Left forelimb (tissue), 1 donor: ENCODE measurements around the gene PLA2G15.
"Not testable (repeated sequence)": the region's sequence is repeated elsewhere in the genome, so short reads cannot be mapped to it uniquely, and the experiment has no call there.

Experiments
- DNase-seq: peaks from one replicate; pipeline ENCODE4 v3.0.0-alpha.2; 2018; ENCODE audit warnings: low spot score

Gene PLA2G15

DNA sequence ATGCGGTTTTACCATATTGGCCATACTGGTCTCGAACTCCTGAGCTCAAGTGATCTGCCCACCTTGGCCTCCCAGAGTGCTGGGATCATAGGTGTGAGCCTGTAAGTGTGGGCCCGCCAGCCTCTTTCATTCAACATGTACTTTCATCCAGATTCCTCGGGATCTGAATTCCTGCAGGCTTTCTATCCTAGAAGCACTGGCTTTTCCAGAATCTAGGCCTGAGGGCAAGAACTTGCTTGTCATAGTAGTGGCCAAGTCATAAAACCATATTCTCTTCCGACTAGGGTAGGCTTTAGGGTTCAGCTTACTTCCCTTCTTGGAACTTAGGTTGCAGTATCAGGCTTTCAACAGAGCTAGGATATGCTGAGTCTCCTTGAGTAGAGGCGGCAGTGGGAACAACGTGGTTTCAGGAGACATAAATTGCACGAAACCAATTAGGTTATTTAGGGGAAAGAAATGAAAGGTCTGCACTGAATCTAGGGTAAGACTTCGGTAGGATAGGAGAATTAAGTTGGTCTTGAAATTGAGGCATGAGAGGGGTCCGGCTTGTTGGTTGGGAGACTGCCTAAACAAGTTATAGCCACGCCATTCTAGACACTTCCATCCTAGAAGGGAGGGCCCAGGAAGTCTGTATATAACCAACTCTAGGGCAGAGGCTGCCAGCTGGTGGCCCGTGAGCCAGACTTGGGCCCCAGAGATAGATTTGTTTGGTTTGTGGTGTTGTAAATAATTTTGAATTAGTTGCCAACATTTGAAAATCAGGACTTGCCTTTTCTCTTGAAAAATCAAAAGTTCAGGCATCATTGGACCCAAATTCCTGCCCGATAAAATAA lies 34.8 kb downstream of the PLA2G15 start:
- no peak for DNase-seq

DNA sequence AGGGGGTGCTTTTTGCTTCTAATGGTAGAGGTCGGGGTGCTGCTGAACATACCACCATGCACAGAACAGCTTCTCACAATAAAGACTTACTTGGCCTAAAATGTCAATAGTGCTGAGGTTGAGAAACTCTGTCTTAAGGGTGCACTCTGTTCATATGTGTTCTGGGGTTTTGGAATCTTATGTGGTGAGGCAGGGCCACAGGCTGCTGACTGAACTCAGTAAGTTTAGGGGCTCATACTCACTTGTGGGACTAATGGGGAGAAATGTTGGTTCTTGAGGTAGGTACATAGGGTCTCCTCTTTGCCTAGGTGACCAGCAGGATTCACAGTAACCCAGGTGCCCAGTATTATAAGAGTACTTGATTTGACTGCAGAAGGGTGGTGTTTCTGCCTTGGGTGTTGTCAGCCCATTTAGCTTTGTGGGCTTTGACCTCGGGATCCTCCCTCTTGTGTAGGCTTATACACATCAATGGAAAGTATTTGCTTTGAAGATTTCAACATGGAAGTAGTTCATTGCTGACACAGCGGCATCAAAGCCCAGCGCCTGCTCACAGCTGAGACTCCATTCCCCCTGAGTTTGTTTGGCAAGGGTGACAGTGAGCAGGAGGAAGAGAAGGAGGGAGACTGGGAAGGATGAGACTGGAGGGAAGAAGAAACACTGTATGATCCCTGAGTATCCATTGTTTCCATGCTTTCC lies 36.3 kb downstream of the PLA2G15 start:
- no peak for DNase-seq

- DNase-seq: no peak
Observed at GRCh38 chr16:68282064-68282452, 36.9 kb downstream of the PLA2G15 start.

DNA sequence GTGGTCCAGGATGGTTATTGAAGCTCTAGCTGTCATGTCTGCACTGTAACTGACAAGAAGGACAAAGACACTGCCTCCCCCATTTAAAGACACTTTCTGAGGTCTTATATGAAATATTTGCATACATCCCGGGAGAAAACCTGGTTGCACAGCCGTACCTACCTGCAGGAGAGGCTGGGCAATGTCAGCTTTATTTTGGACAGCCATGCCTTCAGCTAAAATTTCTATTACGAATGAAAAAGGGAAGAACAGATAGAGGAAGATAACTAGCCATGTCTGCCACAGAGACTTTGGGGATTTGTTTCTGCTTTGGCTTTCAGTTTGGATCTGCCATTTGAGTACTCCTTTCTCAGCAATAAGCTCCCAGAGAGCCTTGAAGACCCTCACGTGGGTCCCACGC lies 38.2 kb downstream of the PLA2G15 start:
- DNase-seq: no peak

DNA sequence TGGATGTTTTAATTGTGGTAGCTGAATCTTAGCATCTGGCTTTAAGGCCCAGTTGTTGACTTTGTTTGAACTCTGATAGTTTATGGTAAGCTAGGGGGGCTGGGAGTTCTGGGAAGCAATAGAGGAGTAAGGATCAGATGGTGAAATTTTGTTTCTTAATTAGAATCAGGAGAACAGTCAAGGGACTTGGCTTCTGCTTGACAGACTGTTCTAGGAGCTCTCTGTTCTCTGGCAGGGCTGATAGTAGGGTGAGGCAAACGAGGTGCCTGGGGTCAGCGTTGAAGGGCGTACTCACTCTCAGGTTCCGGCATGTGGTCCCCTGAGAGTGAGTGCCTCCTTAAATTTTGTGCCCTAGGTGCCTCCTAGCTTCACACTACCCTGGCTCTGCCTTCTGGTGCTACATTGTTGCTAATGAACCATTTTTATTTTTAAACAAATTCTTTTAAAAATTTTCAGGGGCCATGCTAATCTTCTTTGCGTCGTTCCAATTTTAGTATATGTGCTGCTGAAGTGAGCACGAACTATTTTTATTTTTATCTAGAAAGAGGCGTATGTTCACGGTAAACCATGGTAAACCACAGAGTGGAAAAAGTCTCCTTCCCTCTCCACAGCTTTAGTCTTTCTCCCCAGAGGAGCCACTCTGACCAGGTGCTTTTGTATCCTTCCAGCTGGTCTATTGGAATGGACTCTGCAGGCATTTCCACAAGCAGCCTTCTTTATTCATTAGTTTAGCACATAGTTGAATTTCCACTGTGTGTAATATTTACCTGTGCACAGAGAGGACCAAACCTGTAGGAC lies 38.8 kb downstream of the PLA2G15 start:
- DNase-seq: no peak

DNA sequence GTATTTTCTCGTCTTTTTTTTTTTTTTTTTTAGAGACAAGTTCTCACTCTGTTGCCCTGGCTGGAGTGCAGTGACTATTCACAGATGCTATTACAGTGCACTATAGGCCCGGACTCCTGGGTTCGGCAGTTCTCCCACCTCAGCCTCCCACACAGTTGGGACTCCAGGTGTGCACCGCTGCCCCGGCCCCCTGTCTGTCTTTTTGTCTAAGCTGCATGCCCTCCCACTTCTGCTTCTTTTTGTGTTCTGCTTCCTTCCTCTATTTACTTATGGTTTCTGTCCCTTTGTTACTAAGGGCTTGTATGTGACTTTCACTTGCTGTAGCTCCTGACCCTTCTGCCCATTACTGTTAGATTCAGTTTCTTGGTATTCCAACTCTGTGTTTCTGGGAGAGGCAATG lies 39.7 kb downstream of the PLA2G15 start:
- no peak for DNase-seq

DNA sequence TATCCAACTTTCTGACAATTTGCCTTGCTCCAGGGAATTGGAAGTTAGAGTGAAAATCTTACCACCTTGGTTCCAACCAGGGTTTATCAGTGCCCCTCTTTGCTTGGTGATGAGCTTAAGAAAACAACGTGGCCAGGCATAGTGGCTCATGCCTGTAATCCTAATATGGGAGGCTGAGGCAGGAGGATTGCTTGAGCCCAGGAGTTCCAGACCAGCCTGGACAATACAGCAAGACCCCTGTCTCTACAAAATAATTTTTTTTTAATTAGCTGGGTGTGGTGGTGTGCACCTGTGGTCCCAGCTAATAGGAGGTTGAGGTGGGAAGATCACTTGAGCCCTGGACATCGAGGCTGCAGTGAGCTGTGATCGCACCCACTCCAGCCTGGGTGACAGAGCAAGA lies 40.5 kb downstream of the PLA2G15 start:
- DNase-seq: no peak

DNA sequence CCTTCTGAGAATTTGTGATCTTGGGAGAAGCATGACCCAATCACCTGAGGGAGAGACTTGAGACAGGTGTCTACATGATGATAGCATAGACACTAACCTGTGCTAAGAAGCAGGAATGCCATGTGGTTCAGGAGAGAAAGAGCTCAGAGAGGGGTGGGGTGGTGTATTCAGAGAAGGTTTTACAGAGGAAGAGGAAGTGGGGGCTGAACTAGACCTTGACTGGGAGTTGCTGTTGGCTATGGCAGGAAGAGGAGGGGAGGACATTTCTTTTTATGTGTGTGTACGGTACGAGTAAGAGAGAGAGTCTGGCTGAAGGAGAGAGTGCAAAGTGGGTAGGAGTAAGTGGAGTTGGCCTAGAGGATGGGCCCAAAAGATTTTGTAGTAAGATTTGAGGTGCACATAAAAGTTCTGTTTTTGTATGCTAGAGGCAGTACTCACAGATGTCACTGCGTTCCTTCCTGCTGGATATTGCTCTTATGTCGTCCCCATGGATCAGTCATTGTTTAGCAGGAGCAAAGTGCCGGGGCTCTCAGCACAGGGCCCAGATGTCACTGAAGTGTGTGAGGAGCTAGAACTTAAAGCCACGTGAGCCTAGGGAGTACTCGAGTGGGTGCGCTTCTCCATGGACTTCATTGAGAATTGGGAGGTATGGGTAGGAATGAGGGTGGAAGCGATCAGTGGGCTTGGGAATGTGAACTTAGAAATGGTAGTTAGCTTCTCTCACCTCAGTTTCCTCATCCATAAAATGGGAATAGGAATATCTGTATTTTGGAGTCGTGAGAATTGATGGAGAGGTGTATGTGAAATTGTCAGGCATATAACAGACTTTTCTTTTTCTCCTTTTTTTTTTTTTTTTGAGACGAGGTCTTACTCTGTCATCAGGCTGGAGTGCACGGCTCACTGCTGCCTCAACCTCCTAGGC lies 41.2 kb downstream of the PLA2G15 start:
- no peak for DNase-seq

DNA sequence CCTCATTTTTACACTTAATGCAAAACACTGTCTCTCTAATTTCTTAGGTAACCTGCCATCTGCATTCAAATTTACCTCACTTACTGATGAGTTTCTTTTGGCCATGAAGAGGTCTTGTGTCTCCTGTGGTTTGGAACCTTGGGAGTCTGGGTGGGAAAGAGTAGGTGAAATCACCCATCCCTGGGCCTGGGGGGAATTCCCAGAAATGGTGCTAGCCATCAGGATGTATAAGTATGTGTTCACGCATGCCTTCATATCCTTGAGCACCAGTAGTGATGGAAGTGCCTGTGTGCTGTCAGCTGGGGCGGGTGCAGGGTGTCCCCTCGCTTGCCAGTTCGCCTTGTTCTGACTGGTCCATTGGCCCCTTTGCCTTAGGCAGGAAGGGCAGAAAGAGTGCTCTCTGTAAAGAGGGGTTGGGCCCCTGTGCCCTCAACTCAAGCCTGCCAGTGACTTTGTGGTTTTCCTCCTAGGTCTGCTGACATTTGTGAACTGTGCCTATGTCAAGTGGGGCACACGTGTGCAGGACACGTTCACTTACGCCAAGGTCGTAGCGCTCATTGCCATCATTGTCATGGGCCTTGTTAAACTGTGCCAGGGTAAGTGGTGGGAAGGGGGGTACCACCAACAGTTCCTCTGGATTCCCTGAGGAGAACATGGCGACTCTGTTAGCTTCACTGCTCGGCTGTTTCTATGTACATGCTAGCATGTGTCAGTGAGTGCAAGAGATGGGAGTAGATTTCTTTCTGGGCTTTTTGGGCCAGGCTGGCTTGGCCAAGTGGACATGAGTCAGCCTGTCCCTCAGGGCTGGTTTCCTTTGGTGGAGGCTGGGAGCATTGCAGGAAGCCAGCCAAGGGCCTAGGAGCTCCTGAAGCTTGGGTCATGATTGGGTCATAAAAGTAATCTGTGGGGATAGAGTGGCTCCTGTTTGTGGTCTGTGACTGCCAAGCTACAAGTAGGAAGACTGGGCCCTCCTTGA lies 42.4 kb downstream of the PLA2G15 start:
- DNase-seq: no peak

- DNase-seq: no peak
Observed at GRCh38 chr16:68288252-68288650, 43.1 kb downstream of the PLA2G15 start.

GRCh38 chr16:68288796-68289195 lies 43.6 kb downstream of the PLA2G15 start:
- not testable (repeated sequence) for DNase-seq

DNA sequence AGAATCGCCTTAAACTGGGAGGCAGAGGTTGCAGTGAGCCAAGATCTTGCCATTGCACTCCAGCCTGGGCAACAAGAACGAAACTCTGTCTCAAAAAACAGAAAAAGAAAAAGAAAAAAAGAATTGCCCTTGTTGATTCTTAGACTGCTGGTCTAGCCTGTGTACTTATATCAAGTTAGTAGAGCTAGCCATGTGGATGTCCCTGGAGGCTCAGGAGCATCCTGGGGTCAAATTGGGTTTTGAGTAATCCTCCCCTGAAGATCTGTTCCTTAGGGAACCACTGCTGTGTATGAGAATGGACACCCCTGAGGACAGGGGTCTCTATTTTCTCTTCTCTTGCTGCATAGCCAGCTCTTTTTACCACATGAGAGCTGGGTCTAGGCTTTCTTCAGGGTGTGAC lies 44.0 kb downstream of the PLA2G15 start:
- DNase-seq: no peak

DNA sequence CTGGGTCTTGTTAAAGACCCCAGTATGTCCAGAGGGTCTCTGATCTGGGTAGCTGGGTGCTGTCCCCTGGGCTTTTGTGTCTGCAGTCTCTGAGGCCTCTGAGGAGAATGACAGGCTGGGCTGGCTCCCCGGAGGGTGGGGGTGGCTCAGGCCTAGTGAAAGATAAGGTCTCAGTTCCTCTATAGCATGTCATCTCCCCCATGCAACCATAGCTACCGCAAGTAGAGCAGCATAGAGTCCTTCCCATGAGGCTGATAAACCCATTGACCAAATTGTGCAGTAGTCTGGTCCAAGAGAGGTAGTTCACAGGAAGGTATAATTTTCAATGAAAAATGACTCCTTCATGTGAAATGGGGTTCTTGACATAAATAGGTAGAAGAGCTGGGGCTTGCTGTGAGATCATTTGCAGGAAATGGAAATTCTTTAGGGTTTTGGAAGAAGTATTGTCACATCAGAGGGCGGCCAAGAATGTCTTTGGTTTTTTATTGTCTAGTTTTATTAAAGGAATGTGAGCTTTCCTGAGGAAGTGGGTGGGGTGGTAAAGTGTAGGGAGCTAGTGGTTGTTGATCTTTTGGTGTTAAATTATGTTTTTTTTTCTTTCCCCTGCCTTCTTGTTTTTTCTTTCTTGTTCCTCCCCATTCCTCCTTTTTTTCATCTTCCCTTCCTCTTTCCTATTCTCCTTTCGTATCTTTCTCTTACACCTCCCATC lies 44.6 kb downstream of the PLA2G15 start:
- DNase-seq: no peak

GRCh38 chr16:68290450-68290849 lies 45.3 kb downstream of the PLA2G15 start:
- no peak for DNase-seq

- DNase-seq: no peak
Observed at GRCh38 chr16:68291227-68291626, 46.1 kb downstream of the PLA2G15 start.

DNA sequence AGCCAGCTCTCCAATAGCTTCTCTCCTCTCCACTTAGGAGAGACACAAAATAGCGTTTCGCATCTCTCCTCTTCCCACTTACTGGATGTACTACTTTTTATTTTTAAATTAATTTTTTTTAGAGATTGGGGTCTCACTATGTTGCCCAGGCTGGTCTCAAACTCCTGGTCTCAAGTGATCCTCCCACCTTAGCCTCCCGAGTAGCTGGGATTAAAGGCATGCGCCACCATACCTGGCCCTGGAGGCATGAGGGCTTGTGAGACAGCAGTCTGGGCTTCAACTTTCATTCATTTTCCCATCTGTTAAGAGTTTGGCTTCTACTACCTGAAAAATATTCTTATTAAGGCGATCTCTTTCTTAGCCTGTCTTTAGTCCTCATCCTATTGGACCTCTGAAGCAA lies 47.3 kb downstream of the PLA2G15 start:
- DNase-seq: no peak

DNA sequence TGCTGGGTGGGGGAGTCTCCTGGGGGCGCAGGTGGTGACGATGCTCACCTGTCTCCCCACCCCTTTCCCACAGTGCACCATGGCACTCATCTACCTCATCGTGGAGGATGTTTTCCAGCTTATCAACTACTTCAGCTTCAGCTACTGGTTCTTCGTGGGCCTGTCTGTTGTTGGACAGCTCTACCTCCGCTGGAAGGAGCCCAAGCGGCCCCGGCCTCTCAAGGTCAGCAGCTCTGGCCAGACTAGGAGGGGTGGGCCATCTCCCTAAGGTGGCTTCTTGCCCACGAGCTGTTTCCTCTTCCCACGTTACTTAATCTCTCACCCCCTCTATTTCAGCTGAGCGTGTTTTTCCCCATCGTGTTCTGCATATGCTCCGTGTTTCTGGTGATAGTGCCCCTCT lies 51.1 kb downstream of the PLA2G15 start:
- no peak for DNase-seq

DNA sequence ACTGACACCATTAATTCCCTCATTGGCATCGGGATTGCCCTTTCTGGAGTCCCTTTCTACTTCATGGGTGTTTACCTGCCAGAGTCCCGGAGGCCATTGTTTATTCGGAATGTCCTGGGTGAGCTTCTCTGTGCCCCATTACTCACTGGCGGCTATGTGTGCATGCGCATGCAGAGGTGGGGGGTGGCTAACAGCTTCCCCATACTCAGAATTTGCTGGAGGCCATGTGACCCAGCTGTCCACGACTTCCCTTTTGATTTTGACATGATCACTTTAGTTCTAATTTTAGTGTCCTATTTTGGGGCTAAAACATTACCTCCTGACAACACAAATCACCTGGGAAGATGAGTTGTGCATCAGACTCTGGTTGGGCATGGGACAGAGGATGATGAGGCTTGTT lies 51.5 kb downstream of the PLA2G15 start:
- DNase-seq: no peak

DNA sequence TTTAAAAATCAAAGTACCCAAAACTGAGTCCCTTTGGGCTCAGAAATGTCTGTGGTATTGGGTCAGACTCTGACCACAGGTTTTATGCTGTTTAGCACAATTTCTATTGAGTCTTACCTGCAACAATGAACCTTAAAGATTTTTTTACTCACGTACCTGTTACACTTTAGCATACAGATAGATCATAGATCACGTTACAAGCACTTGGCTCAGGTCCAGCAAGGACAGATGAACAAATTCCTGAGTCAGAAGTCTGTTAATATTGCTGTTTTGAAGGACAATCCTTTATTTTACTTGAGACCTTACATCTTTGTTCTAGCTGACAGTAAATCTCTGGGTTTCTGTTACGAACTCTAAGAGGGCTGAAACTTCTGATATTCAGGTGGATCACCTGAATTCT lies 52.7 kb downstream of the PLA2G15 start:
- DNase-seq: no peak

DNA sequence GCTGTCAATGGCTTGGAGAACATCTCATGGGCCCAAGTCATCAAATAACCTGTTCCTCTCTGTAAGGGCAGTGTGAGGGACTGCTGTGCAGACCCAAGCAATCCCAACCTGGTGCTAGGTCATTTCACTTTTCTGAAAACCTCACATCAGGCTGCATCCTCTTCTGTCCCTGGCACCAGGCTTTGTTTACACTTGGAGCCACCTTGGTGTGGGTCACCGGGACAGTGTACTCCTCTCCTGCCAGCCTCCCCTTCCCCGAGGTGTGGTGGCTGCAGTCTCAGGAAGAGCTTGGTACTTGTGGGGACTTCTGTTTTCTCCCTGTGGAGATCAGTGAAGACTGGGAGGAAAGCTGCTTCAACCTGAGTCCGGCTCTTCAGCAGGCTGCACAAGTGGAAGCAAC lies 53.1 kb downstream of the PLA2G15 start:
- DNase-seq: no peak
